Epithelial cell of proximal tubule (primary cell): Measurements from ENCODE around the gene GPR107. TPM values are rescaled to one million over a fixed set of nuclear protein-coding genes. Genes with fewer than 3 reads are reported as not detected.

Source experiments
- DNase-seq: peaks from one replicate; pipeline ENCODE4 v3.0.0-alpha.2; 2011; ENCODE audit warnings: low read depth
- H3K4me3 ChIP-seq: 2 replicates; pipeline ENCODE4 v1.5.1; 2011; ENCODE audit warnings: low read depth, mild to moderate bottlenecking, low read length
- CTCF ChIP-seq: conservative IDR thresholded peaks from 2 replicates; pipeline ENCODE4 v1.5.1; 2012; ENCODE audit warnings: low read depth, mild to moderate bottlenecking, low read length
- total RNA-seq: library from RNA; depleted of rRNA; stranded (reverse); fragments of >200 nt; gene quantifications from 2 replicates; pipeline ENCODE4 v1.2.3, GENCODE V29; 2015

GPR107 gene
- total RNA-seq, 1 donor from 2014 or later = 13.5 TPM

DNA sequence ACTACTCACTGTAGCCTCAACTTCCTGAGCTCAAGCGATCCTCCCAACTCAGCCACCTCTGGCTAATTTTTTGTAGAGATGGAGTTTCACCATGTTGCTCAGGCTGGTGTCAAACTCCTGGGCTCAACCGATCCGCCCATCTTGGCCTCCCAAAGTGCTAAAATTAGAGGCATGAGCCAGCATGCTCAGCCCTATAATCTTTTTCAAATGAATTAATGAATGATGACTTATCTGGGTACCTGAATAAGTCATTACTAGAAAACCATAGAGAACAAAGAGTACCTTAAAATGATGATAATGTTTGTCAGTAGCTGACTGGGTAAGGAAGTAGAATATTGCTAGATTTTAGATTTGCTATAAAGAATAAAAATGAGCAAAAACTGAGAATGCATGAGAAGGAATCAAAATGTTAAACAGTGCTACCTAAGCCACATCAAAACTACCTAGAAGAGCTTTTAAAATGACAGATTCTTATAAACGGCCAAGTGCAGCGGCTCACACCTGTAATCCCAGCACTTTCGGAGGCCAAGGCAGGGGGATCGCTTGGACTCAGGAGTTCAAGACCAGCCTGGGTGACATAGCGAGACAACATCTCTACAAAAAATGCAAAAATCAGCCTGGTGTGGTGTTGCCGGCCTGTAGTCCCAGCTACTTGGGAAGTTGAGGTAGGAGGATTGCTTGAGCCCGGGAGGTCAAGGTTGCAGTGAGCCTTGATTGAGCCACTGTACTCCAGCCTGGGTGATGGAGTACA is 24.3 kb upstream of the GPR107 start:
- no peak for DNase-seq
- no peak for TF ChIP-seq CTCF
- H3K4me3 ChIP-seq = no peak overlapping the region

- H3K4me3 ChIP-seq = no peak overlapping the region
- no peak for TF ChIP-seq CTCF
- no peak for DNase-seq
These were observed 23.0 kb upstream of the GPR107 start for GRCh38 chr9:130030651-130031127.

GRCh38 chr9:130034570-130034969 is 19.1 kb upstream of the GPR107 start:
- no peak for TF ChIP-seq CTCF
- no peak overlapping the region for H3K4me3 ChIP-seq
- DNase-seq = no peak

DNA sequence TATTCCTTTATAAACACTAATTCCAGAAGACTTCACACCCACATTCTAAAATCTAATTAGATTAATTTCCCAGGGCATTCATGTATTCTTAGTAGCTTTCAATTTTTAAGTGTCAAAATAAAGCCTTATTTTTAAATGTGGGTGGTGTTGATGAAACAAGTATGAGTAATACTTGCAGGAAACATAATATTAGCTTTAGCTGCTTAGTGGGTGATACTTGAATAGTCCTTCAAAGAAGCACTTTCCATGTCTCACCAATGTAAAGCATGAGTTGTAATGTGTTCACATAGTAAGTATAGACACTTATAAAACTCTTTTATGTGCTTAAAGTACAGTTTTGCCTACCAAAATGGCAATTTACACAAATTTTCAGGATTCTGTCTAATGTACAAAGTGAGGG is 17.6 kb upstream of the GPR107 start:
- H3K4me3 ChIP-seq = no peak overlapping the region
- DNase-seq = no peak
- no peak for TF ChIP-seq CTCF

DNA sequence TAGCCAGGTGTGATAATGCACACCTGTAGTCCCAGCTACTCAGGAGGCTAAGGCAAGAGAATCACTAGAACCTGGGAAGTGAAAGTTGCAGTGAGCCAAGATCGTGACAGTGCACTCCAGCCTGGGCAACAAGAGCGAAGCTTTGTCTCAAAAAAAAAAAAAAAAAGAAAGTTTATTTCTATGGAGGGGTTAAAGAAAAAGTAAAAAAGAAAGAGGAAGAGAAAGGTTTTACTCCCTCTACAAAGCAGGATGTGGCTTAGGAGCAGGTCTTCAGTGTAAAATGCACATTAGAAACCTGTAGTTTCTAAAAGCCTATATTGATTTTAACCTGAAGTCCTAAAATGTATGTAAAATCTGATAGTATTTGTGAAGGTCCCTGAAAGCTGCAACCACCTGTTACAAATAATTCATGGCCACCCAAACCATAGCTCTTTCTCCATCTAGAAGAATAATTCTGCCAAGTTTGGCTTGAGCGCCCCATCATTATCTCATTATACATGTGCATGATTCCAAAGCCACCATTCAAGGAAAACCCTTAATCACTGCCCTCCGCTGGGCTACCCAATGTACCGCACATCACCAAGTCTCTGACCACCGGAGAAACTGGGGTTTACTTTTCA is 14.1 kb upstream of the GPR107 start:
- no peak overlapping the region for H3K4me3 ChIP-seq
- DNase-seq = no peak
- peak; percentile 14 for TF ChIP-seq CTCF

DNA sequence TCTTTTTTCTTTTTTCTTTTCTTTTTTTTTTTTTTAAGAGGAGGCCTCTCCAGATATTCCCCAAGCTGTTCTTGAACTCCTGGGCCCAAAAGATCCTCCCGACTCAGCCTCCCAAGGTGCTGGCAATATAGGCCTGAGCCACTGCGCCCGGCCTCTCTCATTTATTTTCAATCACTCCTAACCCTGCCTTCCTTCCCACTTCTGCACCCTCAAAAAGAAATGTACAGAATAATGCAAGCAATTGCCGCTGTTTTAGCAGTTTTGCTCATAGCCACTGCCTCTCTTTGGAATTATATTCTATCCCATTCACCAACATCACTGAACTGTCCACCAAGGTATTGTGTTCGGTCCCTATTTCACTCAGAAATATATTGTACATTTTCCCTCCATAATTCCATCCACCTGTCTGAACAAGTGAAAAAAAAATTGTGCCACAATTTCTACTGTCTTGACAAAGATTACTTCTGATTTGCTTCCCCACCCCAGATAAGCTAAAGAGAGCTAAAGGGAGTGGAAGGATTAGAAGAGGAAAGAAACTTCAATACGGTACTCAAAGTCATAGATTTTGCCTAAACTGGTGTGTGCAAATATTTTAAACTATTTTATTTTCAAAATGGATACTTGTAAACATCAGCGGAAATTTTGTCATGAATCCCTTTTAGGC is 12.6 kb upstream of the GPR107 start:
- peak overlapping the region; percentile 89 for H3K4me3 ChIP-seq
- no peak for TF ChIP-seq CTCF
- DNase-seq = no peak
